Suppressor macrophage treated with lipopolysaccharide for 4 hours (primary cell): Measurements from ENCODE around the gene HS1BP3.

ENCODE experiments used
- DNase-seq: peaks from one replicate; pipeline ENCODE4 v3.0.0-alpha.2; 2020

The HS1BP3 gene

GRCh38 chr2:20645301-20645701 lies 5.6 kb downstream of the HS1BP3 start:
- DNase-seq = no peak

GRCh38 chr2:20643826-20644225 lies 7.1 kb downstream of the HS1BP3 start:
- no peak for DNase-seq

GRCh38 chr2:20643060-20643459 lies 7.8 kb downstream of the HS1BP3 start:
- no peak for DNase-seq

- DNase-seq = peak; percentile 77
Measured at GRCh38 chr2:20642055-20642971, 8.6 kb downstream of the HS1BP3 start.

GRCh38 chr2:20641123-20641985 lies 9.5 kb downstream of the HS1BP3 start:
- no peak for DNase-seq

- DNase-seq = no peak
Measured at GRCh38 chr2:20640411-20641122, 10.3 kb downstream of the HS1BP3 start.

GRCh38 chr2:20638646-20639430 lies 12.1 kb downstream of the HS1BP3 start:
- DNase-seq = no peak

GRCh38 chr2:20638014-20638413 lies 12.9 kb downstream of the HS1BP3 start:
- no peak for DNase-seq

- no peak for DNase-seq
Measured at GRCh38 chr2:20637147-20637546, 13.8 kb downstream of the HS1BP3 start.

GRCh38 chr2:20635675-20636584 lies 15.0 kb downstream of the HS1BP3 start:
- DNase-seq = peak; percentile 70

GRCh38 chr2:20635113-20635510 lies 15.8 kb downstream of the HS1BP3 start:
- DNase-seq = no peak

GRCh38 chr2:20634507-20635112 lies 16.3 kb downstream of the HS1BP3 start:
- no peak for DNase-seq

- DNase-seq = no peak
Measured at GRCh38 chr2:20633794-20634506, 16.9 kb downstream of the HS1BP3 start.

- no peak for DNase-seq
Measured at GRCh38 chr2:20633001-20633400, 17.9 kb downstream of the HS1BP3 start.

GRCh38 chr2:20632446-20632990 lies 18.4 kb downstream of the HS1BP3 start:
- no peak for DNase-seq

- DNase-seq = no peak
Measured at GRCh38 chr2:20631617-20632307, 19.1 kb downstream of the HS1BP3 start.

GRCh38 chr2:20630967-20631366 lies 19.9 kb downstream of the HS1BP3 start:
- DNase-seq = no peak

- DNase-seq = no peak
Measured at GRCh38 chr2:20629581-20630171, 21.2 kb downstream of the HS1BP3 start.

GRCh38 chr2:20629181-20629580 lies 21.7 kb downstream of the HS1BP3 start:
- no peak for DNase-seq
